ENCODE measurements around the gene ODF2L. TPM values are rescaled to one million over a fixed set of nuclear protein-coding genes. Genes with fewer than 3 reads are reported as not detected.

Gene ODF2L
- total RNA-seq, 1 experiment from 2014 or later = 27.3 TPM

- H3K14ac ChIP-seq (ENCODE audit: insufficient read depth, low read length) = no peak overlapping the region
- no peak overlapping the region for H3K4ac ChIP-seq (ENCODE audit: low read depth, low read length)
- Mint-ChIP-seq H3K4me1 (peaks cover 2 to 5% of the 10 kb centered on the region in 2 experiments; a peak in 3 of 4 replicates), H3K4me3 (no peak overlapping the region), H3K9me3 (no peaks in the 10 kb centered on the region), H3K27ac (no peak overlapping the region), H3K36me3 (ENCODE audit: insufficient read depth in 1 of 3, low read depth in 3 of 3) (no peaks in the 10 kb centered on the region), H3K27me3 (ENCODE audit: low read depth) (no peaks in the 10 kb centered on the region; the same call in 1 of the 2 replicates)
- H2BK15ac ChIP-seq (ENCODE audit: low read depth, low read length) = no peak overlapping the region
- no peak overlapping the region for H4K8ac ChIP-seq (replicated peaks; ENCODE audit: insufficient read length, low read depth, low read length)
- H3K27ac ChIP-seq (ENCODE audit: insufficient read length, low read depth, low read length) = no peak overlapping the region
- no peak overlapping the region for H3K4me2 ChIP-seq (ENCODE audit: insufficient read depth, insufficient read length, low read length)
- no peak overlapping the region for H4K5ac ChIP-seq (ENCODE audit: insufficient read length, low read depth, low read length)
- no peaks in the 10 kb centered on the region for H3K23me2 ChIP-seq (ENCODE audit: insufficient read length, low read depth, low read length, poor library complexity, severe bottlenecking)
- H3K9me3 ChIP-seq (ENCODE audit: control insufficient read depth, low read depth, low read length) = no peaks in the 10 kb centered on the region
- H2BK12ac ChIP-seq (ENCODE audit: insufficient read length, low read depth, low read length) = no peak overlapping the region
- no peak overlapping the region for H2BK5ac ChIP-seq (ENCODE audit: insufficient read length, low read length)
- no peak overlapping the region for H3K18ac ChIP-seq (ENCODE audit: insufficient read length, low read depth, low read length)
- H3K9ac ChIP-seq (ENCODE audit: extremely low read depth, insufficient read length, low read length) = no peak overlapping the region
- H3K23ac ChIP-seq (ENCODE audit: insufficient read length, low read depth, low read length) = no peak overlapping the region
- no peak overlapping the region for H2BK120ac ChIP-seq (ENCODE audit: low read depth, low read length, poor library complexity, severe bottlenecking)
- no peak for TF ChIP-seq CTCF (conservative IDR thresholded peaks at IDR 0.05)
- H3K79me1 ChIP-seq (ENCODE audit: insufficient read depth, low read depth, low read length, poor library complexity, severe bottlenecking) = no peaks in the 10 kb centered on the region
- no peaks in the 10 kb centered on the region for H3K79me2 ChIP-seq (ENCODE audit: insufficient read depth, low read length)
- no peaks in the 10 kb centered on the region for H3K4me1 ChIP-seq (ENCODE audit: insufficient read depth, low read length)
- H3K56ac ChIP-seq (ENCODE audit: insufficient read length, low read depth, low read length) = no peak overlapping the region
- DNase-seq = no peak
- no peak overlapping the region for H2AFZ ChIP-seq (ENCODE audit: low read length)
- no peak overlapping the region for H2AK5ac ChIP-seq (ENCODE audit: insufficient read length, low read length)
- no peaks in the 10 kb centered on the region for H3K27me3 ChIP-seq (ENCODE audit: insufficient read depth, low read length)
- no peaks in the 10 kb centered on the region for H4K20me1 ChIP-seq (ENCODE audit: control insufficient read depth, insufficient read depth, insufficient read length)
- no peak overlapping the region for H2BK20ac ChIP-seq (ENCODE audit: low read depth, low read length, poor library complexity, severe bottlenecking)
- no peak overlapping the region for H4K91ac ChIP-seq (ENCODE audit: insufficient read length, low read depth, low read length)
- no peak overlapping the region for H3T11ph ChIP-seq (ENCODE audit: low read length)
Measured at GRCh38 chr1:86317926-86318325, 78.2 kb downstream of the ODF2L start.
